RWPE2 (cell line): ENCODE data around the gene PPP4R4.

ENCODE experiments used
- ATAC-seq: fragments of 200-7000 bp; cut with Tn5 transposase; 3 replicates; pipeline ENCODE4 v1.9.1; 2021; ENCODE audit warnings: low read depth
- DNase-seq: peaks from one replicate; pipeline ENCODE4 v3.0.0-alpha.2; 2020; ENCODE audit warnings: low spot score
- H3K27ac ChIP-seq: fragments of 450-650 bp; 2 replicates; pipeline ENCODE4 v1.5.1; 2017; ENCODE audit warnings: mild to moderate bottlenecking; ENCODE audit not compliant: poor library complexity, severe bottlenecking
- H3K27me3 ChIP-seq: fragments of 250-450 bp; sonication (Bioruptor Pico); 2 replicates; pipeline ENCODE4 v1.5.1; 2021; ENCODE audit warnings: mild to moderate bottlenecking, moderate library complexity; ENCODE audit not compliant: insufficient read depth, poor library complexity, severe bottlenecking
- H3K36me3 ChIP-seq: fragments of 250-450 bp; sonication (Bioruptor Pico); 2 replicates; pipeline ENCODE4 v1.5.1; 2020; ENCODE audit warnings: low read depth, mild to moderate bottlenecking, moderate library complexity
- H3K4me1 ChIP-seq: fragments of 250-450 bp; sonication (Bioruptor Pico); 2 replicates; pipeline ENCODE4 v1.5.1; 2021; ENCODE audit warnings: mild to moderate bottlenecking, moderate library complexity; ENCODE audit not compliant: insufficient read depth, poor library complexity, severe bottlenecking
- H3K4me3 ChIP-seq: fragments of 250-450 bp; sonication (Bioruptor Pico); 2 replicates; pipeline ENCODE4 v1.5.1; 2021; ENCODE audit warnings: mild to moderate bottlenecking, moderate library complexity; ENCODE audit not compliant: severe bottlenecking
- H3K9me3 ChIP-seq: fragments of 250-450 bp; sonication (Bioruptor Pico); 2 replicates; pipeline ENCODE4 v1.5.1; 2021; ENCODE audit warnings: mild to moderate bottlenecking, moderate library complexity; ENCODE audit not compliant: severe bottlenecking
- CTCF ChIP-seq: fragments of 450-650 bp; IDR thresholded peaks from one replicate; pipeline ENCODE4 v1.5.1; 2017; ENCODE audit warnings: mild to moderate bottlenecking, moderate library complexity; ENCODE audit not compliant: poor library complexity, severe bottlenecking

The PPP4R4 gene

DNA sequence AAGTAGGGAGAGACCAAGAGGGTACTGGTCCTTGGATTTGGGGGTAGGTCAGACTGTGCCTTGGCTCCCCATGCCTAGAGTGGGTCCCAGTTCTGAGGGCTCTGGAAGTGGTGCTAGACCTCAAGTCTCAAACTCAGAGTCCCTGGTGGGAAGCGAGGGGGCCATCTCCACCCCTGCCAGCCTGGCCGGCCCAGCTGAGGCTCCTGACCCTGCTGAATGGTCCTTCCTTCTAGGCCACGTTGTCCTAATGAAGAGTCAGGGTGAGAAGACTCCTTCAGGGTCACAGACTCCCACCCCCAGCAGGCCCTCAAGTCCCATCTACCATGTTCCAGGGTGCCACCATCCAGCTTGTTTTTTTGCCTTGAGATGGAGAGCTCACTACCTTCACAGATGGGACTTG is 136.1 kb downstream of the PPP4R4 start:
- ATAC-seq: no peak
- no peaks in the 10 kb centered on the region for H3K36me3 ChIP-seq

DNA sequence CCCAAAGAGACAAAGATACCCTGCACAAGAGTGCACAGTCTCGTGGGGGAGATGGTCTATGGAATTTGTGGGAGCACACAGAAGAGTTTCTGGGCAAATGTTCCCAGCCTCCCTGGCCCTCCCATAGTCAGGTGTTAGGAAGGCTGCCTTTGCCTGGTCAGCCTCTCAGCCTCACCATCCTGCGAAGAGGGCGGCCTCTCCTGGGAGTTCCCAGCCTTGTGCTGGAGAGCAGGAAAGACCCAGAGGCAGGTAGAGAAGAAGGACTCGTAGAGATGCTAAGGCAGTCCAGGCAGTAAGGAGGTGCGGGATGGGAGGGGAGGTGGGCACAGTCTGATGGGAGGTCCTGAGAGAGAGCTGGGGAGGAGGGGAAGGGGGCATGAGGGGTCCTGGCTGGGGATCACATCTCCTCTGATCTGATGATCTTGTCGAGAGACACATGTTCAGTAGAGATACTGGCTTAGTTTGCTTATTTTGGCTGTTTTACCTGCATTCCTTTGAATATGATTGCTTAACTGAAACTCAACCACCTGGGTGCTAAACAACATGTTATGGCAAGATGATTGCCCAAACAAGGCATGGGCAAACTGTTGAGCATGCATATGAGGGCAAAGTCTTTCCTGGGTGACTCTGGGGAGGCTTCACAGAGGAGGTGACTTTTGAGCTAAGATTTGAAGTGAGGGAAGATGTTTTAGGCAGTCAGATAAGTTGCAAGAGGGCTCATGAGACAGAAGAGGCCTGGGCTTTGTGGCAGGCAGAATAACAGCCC is 138.5 kb downstream of the PPP4R4 start:
- TF ChIP-seq CTCF: peak; percentile 8
- DNase-seq (no peak), ATAC-seq (peak; percentile 93)
- Histone ChIP-seq H3K27me3 (no peaks in the 10 kb centered on the region), H3K9me3 (no peaks in the 10 kb centered on the region), H3K4me1 (peaks cover 19% of the 10 kb centered on the region), H3K36me3 (no peaks in the 10 kb centered on the region), H3K4me3 (no peak overlapping the region), H3K27ac (peak overlapping the region; percentile 23)

More for the DNA sequence above, 136.1 kb downstream of the PPP4R4 start:
- no peak for TF ChIP-seq CTCF
- H3K27ac ChIP-seq: no peak overlapping the region
- H3K4me3 ChIP-seq: no peak overlapping the region
- no peaks in the 10 kb centered on the region for H3K27me3 ChIP-seq
- peaks cover 19% of the 10 kb centered on the region for H3K4me1 ChIP-seq
- DNase-seq: no peak
- no peaks in the 10 kb centered on the region for H3K9me3 ChIP-seq

- Histone ChIP-seq H3K27ac (no peak overlapping the region), H3K4me3 (no peak overlapping the region), H3K4me1 (peaks cover 19% of the 10 kb centered on the region), H3K27me3 (no peaks in the 10 kb centered on the region), H3K36me3 (no peaks in the 10 kb centered on the region), H3K9me3 (peaks cover 3% of the 10 kb centered on the region)
- DNase-seq (no peak), ATAC-seq (peak; percentile 47; the same call in 2 of the 3 replicates)
- no peak for TF ChIP-seq CTCF
Measured at GRCh38 chr14:94313991-94314655, 140.0 kb downstream of the PPP4R4 start.

- TF ChIP-seq CTCF: no peak
- Histone ChIP-seq H3K4me1 (peaks cover 20% of the 10 kb centered on the region), H3K27me3 (no peaks in the 10 kb centered on the region), H3K9me3 (peaks cover 3% of the 10 kb centered on the region), H3K27ac (no peak overlapping the region), H3K36me3 (no peaks in the 10 kb centered on the region), H3K4me3 (no peak overlapping the region)
- ATAC-seq (no peak), DNase-seq (no peak)
Measured at GRCh38 chr14:94314890-94315289, 140.8 kb downstream of the PPP4R4 start.

DNA sequence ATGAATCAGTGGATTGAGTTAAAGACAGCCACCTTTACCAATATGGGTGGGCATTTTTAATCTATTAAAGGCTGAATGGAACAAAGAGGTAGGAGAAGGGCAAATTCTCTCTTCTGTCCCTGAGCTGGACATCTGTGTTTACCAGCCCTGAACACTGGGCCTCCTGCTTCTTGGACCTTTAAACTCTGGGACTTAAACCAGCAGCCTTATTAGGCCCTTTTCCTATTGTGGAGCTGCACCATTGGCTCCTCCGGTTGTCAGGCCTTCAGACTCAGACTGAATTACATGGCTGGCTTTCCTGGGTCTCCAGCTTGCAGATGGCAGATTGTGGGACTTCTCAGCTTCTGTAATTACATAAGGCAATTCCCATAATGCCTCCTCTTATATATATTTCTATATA is 142.6 kb downstream of the PPP4R4 start:
- Histone ChIP-seq H3K4me1 (peaks cover 26% of the 10 kb centered on the region), H3K36me3 (no peaks in the 10 kb centered on the region), H3K27me3 (no peaks in the 10 kb centered on the region), H3K9me3 (peaks cover 3% of the 10 kb centered on the region), H3K4me3 (no peak overlapping the region), H3K27ac (no peak overlapping the region)
- no peak for DNase-seq
- no peak for TF ChIP-seq CTCF
- ATAC-seq: no peak
